Fibroblast of the conjunctiva (primary cell): ENCODE measurements around the gene ERN2.
"Not testable (repeated sequence)": the region's sequence is repeated elsewhere in the genome, so short reads cannot be mapped to it uniquely, and the experiment has no call there.

ENCODE experiments used
- DNase-seq: peaks from one replicate; pipeline ENCODE4 v3.0.0-alpha.2; 2010; ENCODE audit warnings: low read depth

The ERN2 gene

DNA sequence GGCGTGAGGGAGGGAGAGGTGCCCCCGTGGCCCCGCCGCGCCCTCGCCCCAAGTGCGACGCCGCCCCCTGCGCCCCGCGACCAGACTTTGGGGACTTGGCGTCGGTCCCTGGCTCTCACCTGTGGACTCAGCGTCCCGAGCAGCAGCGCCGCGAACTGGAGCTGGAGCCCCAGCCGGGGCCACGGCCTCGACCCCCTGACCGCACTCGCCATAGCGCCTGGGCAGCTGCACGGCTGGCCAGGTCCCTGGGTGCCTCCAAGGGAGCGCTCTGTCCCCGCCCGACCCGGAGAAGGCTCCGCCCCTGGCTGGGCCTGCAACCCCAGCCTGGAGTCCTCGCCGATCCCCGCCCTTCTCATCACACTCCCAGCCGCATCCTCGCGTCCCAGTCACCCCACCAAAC is at the start of gene ERN2:
Gene ERN2 (minus strand): TSS at position 247 of the 400 bp plus-strand sequence. CDS start 35 bp downstream, at position 212.
- DNase-seq = no peak

DNA sequence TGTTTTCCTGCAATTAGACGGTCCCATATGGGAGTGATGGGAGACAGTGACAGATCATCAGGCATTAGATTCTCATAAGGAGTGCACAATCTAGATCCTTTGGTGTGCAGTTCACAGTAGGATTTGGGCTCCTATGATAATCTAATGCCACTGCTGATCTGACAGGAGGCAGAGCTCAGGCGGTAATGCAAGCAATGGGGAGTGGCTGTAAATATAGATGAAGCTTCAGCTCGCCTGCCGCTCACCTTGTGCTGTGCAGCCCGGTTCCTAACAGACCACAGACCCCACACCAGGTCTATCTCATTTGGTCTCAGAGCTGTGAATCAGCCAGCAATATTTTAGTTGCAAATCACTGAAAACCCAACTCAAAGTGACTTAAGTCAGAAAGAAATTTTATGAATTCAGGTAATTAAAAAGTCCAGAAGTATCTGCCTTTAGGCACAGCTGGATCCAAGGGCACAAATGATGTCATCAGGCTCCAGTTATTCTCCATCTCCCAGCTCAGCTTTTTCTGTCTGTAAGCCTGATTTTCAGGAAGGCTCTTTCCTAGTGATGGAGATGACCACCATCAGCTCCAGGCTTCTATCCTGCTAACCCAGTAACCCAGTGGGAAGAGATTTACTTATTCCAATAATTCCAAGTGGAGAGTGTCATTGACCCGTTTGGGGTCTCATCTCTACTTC is 45.1 kb upstream of the ERN2 start:
- DNase-seq = no peak

DNA sequence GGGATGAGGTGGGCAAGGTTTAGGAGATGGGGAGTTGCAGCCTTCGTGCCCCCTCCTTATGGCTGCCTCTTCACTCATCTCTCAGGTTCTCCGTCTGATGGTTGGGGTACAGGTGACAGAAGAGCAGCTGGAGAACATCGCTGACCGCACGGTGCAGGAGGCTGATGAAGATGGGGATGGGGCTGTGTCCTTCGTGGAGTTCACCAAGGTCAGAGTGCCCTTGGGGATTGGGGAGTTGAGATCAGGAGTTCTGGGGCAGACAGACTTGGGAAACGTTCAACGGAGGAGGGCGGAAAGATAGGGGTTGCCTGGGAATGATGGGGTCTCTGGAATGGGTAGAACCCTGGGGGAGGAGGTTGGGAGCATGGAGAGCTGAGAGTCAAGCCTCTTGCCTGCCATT is 44.1 kb upstream of the ERN2 start:
- no peak for DNase-seq

DNA sequence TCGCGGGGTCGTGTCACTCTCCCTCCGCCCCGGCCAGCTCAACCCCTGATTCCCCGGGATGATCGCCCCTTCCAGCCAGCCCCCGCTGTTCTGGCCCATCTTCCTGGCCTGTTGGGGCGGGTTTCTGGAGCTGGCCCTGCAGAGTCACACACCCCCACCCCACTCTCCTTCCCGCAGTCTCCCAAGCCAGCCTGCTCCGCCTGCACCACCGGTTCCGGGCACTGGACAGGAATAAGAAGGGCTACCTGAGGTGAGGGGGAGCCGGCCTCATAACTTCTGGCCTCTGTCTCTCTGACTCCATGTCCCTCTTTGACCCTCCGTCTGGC is 42.4 kb upstream of the ERN2 start:
- no peak for DNase-seq

DNA sequence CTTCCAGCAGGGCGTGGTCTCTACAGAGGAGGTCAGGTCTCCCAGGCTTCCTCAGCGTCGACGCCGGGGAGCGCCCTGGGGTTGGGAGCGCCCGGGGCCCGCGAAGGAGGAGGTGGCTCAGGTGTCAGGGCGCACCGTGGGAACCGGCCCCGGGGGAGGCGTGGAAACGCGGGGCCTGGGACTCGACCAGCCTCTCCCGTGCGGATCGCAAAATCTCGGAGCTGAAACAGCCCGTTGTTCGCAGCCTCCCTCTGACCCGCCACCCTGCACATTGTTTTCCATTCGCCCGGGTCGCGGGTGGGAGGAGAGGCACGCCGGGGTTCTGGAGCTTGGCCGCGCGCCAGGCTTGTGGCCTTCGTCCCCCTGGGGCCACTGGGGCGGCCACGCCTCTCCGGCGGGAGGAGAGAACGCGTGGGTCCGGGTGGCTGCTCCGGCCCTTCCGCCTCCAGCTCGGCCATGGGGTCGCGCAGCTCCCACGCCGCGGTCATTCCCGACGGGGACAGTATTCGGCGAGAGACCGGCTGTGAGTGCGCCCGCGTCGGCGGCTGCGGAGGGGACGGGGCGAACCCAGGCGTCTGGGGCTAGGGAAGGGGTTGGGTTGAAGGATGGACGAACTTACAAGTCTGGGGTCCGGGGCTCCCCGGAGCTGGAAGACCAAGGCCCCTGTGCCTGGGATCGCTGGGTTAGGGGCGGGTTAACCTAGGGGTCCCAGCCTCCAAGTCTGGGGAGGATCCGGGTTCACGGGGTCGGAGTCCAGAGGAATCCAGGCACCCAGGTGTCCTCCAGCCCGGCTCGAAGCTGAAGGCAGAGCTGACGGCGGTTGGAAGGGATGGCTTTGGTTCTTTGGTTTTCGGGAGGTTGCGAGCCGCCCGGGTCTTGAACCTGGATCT is 41.8 kb upstream of the ERN2 start, which contains the start of gene CHP2:
Gene CHP2 (plus strand): TSS at position 433 of the 890 bp plus-strand sequence. CDS start 24 bp downstream, at position 457.
- no peak for DNase-seq

DNA sequence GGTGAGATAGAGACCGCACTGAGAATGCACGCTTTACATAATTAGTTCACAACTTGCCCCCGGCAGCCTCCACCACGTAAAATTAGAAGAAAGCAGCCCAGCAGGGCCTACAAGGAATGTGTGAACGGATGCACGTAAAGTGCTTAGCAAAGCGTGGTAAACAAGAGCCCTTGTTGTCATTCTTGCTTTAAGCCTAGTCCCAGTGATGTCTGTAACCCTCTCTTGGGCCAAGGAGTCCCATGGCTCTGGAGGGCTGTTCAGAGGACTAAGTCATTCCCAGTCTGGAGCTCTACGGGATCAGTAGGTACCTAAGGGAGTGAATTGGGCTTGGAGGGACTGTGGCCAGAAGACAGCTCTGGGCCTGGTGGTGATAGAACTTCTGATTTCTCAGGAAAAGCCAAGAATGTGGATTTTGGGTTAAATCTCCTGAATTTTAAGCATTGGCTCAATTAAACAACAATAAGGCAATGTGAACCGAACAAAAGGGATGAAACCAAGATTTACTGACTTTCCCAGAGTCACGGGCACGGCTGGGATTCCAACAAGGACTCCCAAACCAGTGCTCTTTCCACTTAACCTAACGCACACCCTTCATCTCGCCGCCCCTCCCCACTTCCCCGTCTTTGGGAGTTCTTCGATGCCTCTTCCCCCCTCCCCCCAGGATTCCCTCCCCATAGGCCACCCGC is 41.0 kb upstream of the ERN2 start:
- DNase-seq = no peak

DNA sequence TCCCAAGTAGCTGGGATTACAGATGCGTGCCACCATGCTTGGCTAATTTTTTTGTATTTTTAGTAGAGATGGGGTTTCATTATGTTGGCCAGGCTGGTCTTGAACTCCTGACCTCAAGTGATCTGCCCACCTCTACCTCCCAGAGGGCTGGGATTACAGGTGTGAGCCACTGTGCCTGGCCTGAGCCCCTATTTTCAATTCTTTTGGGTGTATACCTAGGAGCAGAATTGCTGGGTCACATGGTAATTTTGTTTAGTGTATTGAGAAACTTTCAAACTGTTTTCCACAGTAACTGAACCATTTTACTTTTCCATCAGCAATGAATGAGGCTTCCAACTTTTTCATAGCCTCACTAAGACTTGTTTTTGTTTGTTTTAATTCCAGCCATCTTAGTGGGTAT is 38.0 kb upstream of the ERN2 start:
- DNase-seq = not testable (repeated sequence)

DNA sequence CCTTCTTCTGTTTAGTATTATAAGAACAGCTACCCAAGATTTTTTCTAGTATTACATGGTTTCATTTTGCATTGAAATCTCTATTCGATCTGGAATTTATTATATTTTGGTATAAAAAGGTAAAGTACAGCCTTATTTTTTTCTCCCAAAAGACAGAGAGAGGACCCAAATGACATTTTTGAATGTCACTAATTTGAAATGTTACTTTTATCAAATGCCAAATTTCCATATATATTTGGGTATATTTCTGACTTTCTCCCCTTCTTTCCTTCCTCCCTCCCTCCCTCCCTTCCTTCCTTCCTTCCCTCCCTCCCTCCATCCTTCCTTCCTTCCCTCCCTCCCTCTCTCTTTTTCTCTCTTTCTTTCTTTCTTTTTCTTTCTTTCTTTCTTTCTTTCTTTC is 35.6 kb upstream of the ERN2 start:
- no peak for DNase-seq

DNA sequence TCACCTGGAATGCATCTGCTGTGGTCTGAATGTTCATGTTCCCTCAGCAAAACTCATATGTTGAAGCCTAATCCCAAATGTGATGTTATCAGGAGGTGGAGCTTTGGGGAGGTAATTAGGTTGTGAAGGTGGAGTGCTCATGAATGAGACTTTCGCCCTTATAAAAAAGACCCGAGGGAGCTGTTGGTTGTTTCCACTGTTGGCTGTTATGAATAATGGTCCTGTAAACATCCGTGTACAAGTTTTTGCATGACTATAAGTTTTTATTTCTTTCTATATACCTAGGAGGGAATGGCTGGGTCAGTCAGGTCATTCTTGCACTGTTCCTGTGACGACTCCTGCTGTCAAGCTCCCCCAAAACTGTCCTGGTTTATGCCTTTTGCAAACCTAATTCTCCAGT is 32.2 kb upstream of the ERN2 start:
- DNase-seq = no peak

DNA sequence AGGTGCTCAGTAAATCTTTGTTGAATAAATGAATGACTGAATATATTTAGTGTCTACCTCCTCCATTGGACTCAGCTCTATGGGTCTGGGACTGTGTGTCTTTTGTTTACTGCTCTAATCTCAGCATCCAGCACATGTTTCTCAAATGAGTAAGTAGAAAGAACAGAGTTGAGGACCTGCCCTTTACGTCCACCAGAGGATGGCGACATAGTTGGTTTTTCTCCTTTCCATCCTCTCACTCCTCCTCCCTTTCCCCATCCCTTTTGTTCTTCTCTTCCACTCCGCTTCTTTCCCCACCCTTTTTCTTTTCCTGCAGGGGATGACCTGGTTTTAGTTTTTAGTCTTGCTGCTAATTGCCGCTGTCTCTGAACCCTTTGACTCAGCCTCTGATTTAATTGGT is 29.7 kb upstream of the ERN2 start:
- DNase-seq = no peak

DNA sequence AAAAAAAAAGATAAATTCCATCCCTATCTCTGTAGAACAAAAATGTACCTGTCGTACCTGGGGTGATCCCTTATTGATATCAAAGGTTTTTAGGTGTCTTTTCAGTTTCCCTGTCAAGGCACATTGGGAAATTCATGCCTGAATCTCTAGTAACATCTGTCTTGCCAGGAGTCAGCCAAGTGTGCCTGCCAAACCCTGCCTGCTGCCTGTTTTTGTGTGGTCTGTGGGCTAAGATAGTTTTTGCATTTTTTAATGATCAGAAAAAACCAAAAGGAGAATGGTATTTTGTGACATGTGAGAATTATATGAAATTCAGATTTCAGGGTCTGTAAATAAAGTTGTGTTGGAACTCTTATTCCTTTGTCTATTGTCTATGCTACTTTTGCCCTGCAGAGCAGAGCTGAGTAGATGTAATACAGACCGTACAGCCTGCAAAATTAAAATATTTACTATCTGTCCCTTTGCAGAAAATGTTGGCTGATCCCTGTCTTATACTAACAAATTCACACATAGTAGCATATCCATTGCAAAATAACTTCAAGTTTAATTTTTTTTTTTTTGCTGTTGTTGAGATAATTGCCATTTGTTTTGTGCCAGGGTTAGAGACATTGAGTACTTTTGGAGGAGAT is 28.8 kb upstream of the ERN2 start:
- no peak for DNase-seq

DNA sequence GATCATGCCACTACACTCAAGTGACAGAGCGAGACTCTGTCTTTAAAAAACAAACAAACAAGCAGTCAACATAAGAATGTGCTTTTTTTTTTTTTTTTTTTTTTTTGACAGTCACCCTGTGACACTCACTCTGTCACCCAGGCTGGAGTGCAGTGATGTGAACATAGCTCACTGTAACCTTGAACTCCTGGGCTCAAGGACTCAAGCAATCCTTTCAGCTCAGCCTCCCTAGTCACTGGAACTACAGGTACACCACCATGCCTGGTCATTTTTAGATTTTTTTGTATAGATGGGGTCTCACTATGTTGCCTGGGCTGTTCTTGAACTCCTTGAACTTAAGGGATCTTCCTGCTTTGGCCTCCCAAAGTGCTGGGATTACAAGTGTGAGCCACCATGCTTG is 26.5 kb upstream of the ERN2 start:
- DNase-seq = no peak

DNA sequence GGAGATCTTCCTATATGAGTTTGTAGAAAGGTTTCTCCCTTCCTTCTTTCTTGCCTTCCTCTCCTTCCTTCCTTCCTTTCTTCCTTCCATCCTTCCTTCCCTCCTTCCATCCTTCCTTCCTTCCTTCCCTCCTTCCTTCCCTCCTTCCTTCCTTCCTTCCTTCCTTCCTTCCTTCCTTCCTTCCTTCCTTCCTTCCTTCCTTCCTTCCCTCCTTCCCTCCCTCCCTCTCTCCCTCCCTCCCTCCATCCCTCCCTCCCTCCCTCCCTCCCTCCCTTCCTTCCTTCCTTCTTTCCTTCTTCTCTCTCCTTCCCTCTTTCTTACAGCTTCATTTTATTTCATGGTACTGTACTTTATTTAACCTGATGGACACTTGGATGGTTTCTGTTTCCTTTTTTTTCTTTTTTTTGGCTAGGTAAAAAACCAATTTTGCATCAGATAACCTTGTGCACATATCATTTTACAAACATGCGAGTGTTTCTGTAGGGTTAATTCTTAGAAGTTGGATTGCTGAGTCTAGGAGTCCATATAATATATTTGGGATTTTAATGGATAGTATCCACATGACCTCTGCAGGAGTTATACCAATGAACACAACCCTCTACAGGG is 24.5 kb upstream of the ERN2 start:
- not testable (repeated sequence) for DNase-seq

DNA sequence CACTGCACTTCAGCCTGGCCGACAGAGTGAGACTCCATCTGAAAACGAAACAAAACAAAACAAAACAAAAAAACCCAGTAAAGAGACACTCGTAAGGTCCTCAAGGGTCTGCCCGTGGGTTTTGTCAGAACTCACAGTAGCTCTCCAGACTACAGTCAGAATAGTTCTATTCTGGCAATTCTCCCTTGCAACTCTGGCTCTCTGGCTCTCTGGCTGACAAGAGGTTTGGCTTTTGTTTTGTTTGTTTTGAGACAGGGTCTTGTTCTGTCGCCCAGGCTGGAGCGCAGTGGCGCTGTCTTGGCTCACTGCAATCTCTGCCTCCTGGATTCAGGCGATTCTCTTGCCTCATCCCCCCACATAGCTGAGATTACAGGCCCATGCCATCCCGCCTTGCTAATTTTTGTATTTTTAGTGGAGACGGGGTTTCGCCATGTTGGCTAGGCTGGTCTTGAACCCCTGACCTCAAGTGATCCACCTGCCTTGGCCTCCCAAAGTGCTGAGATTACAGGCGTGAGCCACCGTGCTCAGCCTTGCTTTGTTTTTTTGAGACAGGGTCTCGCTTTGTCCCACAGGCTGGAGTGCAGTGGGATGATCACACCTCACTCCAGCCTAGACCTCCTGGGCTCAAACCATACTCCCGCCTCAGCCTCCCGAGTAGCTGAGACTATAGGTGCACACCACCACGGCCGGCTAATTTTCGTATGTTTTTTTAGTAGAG is 21.3 kb upstream of the ERN2 start:
- no peak for DNase-seq

DNA sequence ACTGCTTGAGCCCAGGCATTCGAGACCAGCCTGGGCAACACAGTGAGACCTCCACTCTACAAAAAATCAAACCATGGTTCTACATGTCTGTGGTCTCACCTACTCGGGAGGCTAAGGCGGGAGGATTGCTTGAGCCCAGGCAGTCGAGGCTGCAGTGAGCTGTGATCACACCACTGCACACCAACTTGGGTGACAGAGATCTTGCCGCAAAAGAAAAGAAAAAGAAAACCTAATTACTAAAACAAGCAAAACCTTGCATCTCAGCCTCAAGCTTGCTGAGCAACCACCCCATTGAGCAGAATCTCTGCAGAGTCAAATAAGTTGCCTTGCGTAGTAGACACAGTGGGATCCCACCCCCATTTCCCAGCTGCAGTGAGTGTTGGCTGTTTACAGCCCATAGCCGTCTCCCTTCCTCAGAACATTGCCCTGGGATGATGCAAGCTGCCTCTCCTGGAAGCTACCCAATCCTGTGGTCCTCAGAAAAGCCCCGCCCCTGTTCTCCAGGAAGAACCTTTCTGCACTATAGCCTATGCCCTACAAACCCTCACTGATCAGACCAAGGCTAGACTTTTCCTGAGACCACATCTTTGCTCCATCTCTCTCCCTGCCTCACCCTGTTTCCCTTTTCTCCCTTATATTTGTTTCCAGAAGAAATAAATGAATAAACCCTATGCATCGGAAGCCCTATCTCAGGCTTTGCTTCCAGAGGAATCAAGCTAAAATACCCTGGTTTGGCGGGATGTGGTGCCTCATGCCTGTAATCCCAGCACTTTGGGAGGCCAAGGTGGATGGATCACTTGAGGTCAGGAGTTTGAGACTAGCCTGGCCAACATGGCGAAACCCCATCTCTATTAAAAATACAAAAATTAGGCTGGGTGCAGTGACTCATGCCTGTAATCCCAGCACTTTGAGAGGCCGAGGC is 16.7 kb upstream of the ERN2 start:
- peak; percentile 63 for DNase-seq

DNA sequence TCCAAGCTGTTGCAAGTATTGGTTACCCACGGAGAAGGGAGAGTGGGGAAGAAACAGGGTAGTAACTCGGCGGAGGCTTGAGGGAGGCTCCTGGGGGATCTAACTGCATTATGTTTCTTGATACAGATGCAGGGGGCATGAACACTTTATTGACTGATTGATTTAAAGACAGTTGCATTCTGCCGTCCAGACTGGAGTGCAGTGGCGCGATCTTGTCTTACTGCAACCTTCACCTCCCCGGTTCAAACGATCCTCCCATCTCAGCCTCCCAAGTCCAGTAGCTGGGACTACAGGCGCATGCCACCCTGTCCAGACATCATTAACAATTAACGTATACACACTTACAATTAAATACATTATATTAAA is 15.1 kb upstream of the ERN2 start:
- DNase-seq = no peak

DNA sequence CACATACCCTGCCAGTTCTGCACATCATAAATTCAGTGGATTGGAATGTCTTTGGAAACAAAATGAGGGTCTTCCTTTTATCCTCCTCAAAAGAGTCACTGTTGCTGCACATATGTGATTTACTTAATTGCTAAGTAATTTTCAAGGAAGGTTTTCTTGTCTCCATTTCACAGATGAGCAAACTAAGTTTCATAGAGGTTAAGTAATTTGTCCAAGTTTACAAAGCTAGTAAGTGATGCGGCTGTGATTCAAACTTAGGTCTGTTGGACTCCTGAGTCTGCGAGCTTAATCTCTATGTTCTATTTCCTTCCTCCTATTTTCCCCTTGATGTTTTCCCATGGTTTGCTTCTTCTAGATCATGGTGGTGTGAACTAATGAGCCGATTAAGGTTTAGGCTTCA is 13.7 kb upstream of the ERN2 start:
- DNase-seq = no peak

DNA sequence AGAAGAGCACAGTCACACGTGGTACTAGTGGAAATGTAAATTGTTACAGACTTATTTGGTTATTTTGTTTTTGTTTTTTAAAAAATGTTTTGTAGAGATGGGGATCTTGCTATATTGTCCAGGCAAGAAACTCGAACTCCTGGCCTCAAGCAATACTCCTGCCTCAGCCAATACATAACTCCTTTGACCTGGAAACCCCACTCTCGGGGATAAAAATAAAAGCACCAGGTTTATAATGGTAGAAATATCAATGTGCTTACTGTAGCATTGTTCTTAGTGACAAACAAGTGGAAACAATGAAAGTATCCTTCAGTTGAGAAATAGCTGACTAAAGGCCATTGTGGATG is 11.7 kb upstream of the ERN2 start:
- no peak for DNase-seq

DNA sequence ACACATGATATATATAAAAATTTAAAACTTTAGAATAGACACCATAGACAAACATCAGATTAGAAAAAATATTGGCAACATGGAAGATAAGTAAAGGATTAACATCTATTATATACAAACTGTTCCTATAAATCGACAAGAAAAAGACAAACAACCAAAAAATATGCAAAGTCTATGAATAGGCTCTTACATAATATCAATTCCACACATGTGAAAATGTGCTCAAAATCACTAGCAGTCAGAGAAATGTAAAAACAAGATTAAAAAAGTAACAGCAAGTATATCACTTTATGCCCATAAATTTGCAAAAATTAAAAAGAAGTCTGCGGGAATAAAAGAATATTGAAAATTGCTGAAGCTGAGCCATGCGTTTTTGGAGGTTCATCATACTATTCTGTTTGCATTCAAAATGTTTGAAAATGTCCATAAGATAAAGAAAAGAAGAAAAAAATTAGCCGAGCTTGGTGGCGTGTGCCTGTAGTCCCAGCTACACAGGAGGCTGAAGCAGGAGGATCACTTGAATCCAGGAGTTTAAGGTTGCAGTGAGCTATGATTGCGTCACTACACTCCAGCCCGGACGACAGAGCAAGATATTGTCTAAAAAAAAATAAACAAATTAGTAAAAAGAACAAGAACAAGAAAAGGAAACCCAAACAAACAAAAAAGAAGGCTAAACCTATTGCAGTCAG is 11.2 kb upstream of the ERN2 start:
- no peak for DNase-seq
